Stimulated activated CD8-positive, alpha-beta memory T cell treated with anti-CD3 and anti-CD28 coated beads, Interleukin-7, amount 100 ng/mL, for 1 hour (primary cell): Measurements from ENCODE around the gene CCDC50.

Experiments used
- DNase-seq, 2 donors: peaks; one replicate each; pipeline ENCODE4 v3.0.0-alpha.2; 2020; ENCODE audit warnings: low read depth in 2 of 2

CCDC50 gene

GRCh38 chr3:191316876-191317603 lies 12.2 kb upstream of the CCDC50 start:
- no peak for DNase-seq

GRCh38 chr3:191320316-191320715 lies 8.9 kb upstream of the CCDC50 start:
- DNase-seq, result no peak

DNA sequence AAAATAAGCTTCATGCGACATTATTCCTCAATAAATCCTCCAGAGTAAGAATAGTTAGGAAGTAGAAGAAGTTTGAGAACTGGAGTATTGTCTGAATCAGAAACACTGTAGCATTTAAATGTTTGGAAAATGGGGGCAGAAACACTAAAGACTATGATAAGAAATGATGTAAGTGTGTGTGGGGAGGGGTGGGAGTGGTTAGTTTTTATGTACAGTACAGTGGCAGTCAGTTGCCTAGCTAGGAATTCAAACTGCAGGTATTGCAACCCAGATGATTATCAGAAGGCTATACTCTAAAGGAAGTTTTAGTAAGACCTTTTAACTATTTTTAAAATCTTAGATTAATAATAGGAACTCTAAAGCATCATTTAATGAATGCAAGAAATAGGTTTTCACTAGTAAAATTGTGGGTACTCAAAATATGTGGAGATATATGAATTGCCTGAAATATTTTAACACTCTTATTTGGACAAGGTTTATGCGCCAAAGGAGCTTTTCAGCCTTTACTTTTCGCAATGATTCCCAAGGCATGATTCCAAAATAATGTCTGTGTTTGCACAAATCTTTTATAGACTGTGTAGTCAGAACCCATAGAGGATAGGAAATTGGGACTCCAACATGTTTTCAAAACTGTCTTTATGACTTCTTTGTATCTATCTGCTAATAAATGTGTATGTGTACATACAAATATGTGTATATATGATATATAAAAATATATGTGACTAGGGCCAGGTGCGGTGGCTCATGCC lies 8.0 kb upstream of the CCDC50 start:
- no peak for DNase-seq

- DNase-seq, result no peak
These were observed 4.3 kb upstream of the CCDC50 start for GRCh38 chr3:191324936-191325335.

GRCh38 chr3:191327526-191327925 lies 1.7 kb upstream of the CCDC50 start:
- no peak for DNase-seq

GRCh38 chr3:191328383-191328961 lies 722 bp upstream of the CCDC50 start:
- no peak for DNase-seq

DNA sequence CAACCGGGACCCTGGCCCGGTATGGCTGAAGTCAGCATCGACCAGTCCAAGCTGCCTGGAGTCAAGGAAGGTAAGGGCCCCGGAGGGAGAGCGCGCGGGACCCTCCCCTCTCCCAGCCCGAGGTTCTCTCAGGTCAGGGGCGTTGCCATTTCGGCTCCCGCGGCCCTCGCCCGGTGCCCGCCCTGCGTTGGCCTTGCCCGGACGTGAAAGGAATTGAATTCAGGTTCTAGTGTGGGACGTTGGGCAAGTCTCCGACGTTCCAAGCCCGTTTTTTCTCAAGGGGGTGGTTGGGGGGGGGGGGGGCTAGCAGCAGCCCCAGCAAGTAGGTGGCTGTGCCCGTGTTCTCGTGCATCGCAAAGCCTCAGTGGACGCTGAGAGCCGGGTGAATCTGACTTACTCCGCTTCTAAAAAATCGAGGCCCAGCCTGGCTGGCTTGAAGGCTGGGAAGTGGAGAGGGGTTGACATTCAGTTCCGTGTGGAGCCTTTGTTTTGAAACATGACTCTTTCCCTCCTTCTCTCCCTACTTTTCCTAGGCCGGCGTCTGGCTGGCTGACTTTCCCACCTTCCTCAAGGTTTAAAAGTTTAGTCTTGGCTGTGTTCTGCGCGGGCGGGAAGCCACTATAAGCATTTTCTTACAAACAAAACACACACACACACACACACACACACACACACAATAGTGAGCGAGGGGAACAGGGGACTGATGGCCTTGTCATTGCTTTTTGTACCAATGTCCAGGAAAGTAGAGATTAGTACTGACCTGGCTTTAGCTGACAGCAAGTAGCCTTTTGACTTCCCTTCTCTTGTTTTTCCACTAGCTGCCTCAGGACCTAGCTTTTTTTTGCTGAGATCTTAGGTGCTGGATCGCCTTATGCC lies 698 bp downstream of the CCDC50 start, which contains the start of gene UTS2B:
Gene UTS2B, minus strand, starts transcription at position 873 of the 876 bp plus-strand sequence. CDS start 48,337 bp downstream, outside the sequence.
- DNase-seq, result no peak

DNA sequence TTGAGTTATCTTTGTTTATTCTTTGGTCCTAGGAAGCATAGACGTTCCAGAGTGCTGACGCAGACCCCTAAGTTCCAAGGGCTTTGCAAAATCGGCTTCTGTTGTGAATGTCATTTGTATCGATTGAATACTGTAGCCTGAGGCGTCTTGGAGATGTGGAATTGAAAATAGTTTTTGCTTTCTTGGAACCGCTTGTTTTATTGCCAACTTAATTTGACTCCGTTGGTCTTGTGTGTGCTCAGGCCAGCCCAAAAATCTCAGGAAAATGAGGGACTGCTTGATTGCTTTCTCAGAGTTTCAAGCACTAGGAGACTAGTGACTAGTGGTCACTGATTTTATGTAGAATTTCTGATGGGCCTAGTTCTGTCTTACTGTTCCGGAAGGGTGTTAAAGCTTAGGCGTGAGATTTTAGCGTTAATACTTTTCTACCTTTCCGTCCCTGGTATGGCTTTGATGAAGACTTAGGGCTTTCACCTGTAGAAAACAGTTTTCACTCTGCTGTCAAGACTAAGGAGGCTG lies 1.4 kb downstream of the CCDC50 start:
- DNase-seq, result no peak

- no peak for DNase-seq
These were observed 2.2 kb downstream of the CCDC50 start for GRCh38 chr3:191331388-191331787.

GRCh38 chr3:191333298-191333880 lies 4.2 kb downstream of the CCDC50 start:
- no peak for DNase-seq

DNA sequence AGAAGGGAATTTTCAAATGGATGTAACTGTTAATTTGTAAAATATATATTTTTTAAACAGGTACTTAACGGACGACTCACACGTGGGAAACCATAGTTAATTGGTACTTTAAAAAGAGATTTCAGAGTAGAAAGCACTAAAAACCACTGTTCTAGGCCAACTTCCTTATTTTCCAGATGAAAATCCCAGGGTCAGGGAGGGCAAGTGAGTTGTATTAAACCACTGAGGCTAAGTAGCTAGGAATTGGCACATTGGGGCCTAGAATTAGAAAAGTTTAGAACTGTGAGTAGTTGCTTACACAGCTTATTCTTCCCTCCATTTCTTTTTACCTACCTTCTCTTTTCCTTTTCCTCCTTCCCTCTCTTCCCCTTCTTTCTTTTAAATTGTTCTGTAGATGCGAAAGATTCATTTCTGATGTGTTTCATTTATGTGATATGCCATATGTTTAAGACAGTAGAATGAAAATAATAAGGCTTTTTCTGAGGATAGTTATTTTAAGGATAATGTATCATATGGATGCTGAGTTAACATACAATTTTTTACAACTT lies 5.2 kb downstream of the CCDC50 start:
- no peak for DNase-seq

GRCh38 chr3:191336833-191337232 lies 7.6 kb downstream of the CCDC50 start:
- no peak for DNase-seq

- DNase-seq, result no peak
These were observed 8.9 kb downstream of the CCDC50 start for GRCh38 chr3:191338177-191338488.

DNA sequence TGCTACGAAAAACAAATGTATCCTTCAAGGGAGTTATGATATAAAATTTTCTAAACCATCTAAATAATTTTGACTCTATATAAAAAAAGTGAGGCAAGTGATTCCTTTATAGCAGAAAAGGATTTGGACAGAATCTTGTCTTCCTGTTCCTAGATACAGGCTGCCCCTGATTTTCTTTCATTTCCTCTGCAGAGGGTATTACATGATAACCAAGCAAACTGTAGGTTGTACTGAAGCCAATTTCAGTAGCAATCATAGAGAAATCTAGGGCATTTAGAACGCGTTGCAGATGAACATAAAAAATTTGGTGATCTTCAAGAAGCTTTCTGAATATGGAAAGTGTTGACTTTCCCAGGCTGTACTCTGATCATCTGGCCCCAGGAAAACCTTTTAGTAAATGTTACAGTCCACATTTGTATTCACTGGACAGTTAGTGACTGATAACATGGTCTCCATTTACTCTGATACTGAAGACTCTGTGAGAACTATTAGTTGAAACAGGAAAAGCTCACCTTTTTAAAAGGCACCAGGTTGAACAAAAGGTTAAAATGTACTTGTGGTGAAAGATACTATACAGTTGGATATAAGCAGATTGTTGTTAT lies 10.2 kb downstream of the CCDC50 start:
- DNase-seq, result no peak

- DNase-seq, result no peak
These were observed 11.2 kb downstream of the CCDC50 start for GRCh38 chr3:191340351-191340750.

GRCh38 chr3:191340966-191341365 lies 11.8 kb downstream of the CCDC50 start:
- no peak for DNase-seq

DNA sequence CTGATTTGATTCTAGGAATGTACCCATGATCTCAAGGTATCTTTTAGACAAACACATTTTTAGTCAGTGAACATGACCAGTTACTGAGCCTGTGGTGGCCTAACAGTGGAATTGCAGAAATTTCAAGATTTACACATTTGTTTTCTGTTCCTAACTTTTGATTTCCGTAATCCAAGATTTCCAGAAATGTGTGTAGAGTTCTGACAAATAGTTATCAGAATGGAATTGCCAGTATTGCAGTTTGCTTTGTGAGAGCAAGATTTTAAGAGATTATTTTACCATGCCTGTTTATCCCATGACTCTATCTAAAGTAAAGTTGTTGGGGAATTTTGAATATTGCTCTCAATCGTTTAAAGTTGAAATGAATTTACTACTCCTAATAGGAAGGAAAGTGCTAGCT lies 12.8 kb downstream of the CCDC50 start:
- no peak for DNase-seq

GRCh38 chr3:191342411-191342810 lies 13.2 kb downstream of the CCDC50 start:
- no peak for DNase-seq

DNA sequence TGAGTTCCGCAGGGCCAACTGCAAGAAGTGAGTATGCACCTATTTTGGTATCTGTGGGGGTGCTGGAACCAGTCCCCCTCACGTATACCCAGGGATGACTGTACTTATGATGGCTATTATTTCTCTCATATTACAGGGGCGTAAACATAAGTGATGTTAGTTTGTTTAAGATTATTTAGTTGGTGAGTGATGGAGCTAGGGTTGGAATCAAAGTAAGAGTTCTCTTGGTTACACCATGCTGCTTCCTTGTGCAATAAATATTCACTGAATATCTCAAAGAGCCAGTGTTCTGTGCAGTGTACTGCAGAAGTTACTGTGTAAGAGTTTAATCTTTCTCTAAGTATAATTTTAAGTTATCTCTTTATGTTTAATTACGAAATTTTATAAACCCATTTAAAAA lies 13.9 kb downstream of the CCDC50 start:
- DNase-seq, result no peak

GRCh38 chr3:191343913-191344312 lies 14.7 kb downstream of the CCDC50 start:
- no peak for DNase-seq

DNA sequence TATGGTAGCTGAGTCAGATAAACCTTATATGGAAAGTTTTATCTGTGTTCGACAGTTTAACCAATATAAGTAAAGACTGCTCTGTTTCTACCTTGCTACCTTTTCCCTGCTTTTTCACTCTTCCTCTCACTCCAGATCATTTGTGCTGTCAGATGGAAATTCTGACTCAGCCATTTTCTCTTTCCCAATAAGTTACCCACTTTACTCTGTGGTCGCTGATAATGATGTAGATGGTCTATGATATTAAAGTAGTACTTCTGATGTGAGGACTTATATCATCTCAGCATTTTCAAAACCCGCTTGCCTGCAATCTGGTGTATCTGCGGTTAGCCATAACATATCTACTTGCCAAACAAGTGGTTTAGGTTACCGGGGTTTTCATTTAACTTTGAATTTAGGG lies 16.1 kb downstream of the CCDC50 start:
- no peak for DNase-seq
